NB4 (cell line): ENCODE data around the gene GREB1.

ENCODE experiments used
- DNase-seq: peaks from one replicate; pipeline ENCODE4 v3.0.0; 2010; ENCODE audit warnings: low read depth
- H3K4me3 ChIP-seq: one replicate; pipeline ENCODE4 v1.5.1; 2011; ENCODE audit warnings: mild to moderate bottlenecking, low read depth, low read length, moderate library complexity
- CTCF ChIP-seq: IDR thresholded peaks from one replicate; pipeline ENCODE4 v1.5.1; 2012; ENCODE audit warnings: low read depth, low read length
- MAX ChIP-seq: IDR thresholded peaks from 2 replicates; pipeline ENCODE4 v1.6.1; 2011; ENCODE audit warnings: low read depth, low read length
- MYC ChIP-seq: IDR thresholded peaks from 2 replicates; pipeline ENCODE4 v1.6.1; 2011; ENCODE audit warnings: low read depth, low read length
- POLR2A ChIP-seq: IDR thresholded peaks from 2 replicates; pipeline ENCODE4 v1.6.1; 2011; ENCODE audit warnings: mild to moderate bottlenecking; ENCODE audit not compliant: insufficient read length; ENCODE audit errors: extremely low read depth

The GREB1 gene

GRCh38 chr2:11647834-11648600 lies 114.2 kb downstream of the GREB1 start:
- TF ChIP-seq MYC (no peak), MAX (no peak), POLR2A (no peak), CTCF (no peak)
- H3K4me3 ChIP-seq = no peak overlapping the region
- DNase-seq = no peak

GRCh38 chr2:11649093-11649492 lies 115.2 kb downstream of the GREB1 start:
- no peak for DNase-seq
- no peak overlapping the region for H3K4me3 ChIP-seq
- TF ChIP-seq CTCF = no peak
- TF ChIP-seq MAX = no peak
- no peak for TF ChIP-seq POLR2A
- TF ChIP-seq MYC = no peak

GRCh38 chr2:11651856-11652548 lies 118.2 kb downstream of the GREB1 start:
- H3K4me3 ChIP-seq = no peak overlapping the region
- no peak for TF ChIP-seq MAX
- no peak for TF ChIP-seq POLR2A
- no peak for DNase-seq

- TF ChIP-seq POLR2A = no peak
- no peak for TF ChIP-seq MAX
- TF ChIP-seq MYC = no peak
- no peak for TF ChIP-seq CTCF
- no peak for DNase-seq
- no peak overlapping the region for H3K4me3 ChIP-seq
Observed at GRCh38 chr2:11652553-11652952, 118.7 kb downstream of the GREB1 start.

- TF ChIP-seq MAX (no peak), MYC (no peak), CTCF (no peak), POLR2A (no peak)
- no peak overlapping the region for H3K4me3 ChIP-seq
- no peak for DNase-seq
Observed at GRCh38 chr2:11655495-11655894, 121.7 kb downstream of the GREB1 start.

GRCh38 chr2:11656252-11656651 lies 122.4 kb downstream of the GREB1 start:
- no peak for DNase-seq
- no peak for TF ChIP-seq POLR2A
- no peak for TF ChIP-seq CTCF
- TF ChIP-seq MYC = no peak
- TF ChIP-seq MAX = no peak
- H3K4me3 ChIP-seq = no peak overlapping the region
